NCI-H748 treated with DMSO at 0.1 percent for 48 hours (cell line): ENCODE measurements around the gene REST.

Experiments
- DNase-seq: peaks from one replicate; lab custom pipeline; 2025; lab: John Stamatoyannopoulos, UW

The REST gene

GRCh38 chr4:56976283-56976836 lies 68.7 kb downstream of the REST start:
- DNase-seq = no peak

- no peak for DNase-seq
Observed at GRCh38 chr4:56976837-56977320, 69.2 kb downstream of the REST start.

- peak; percentile 87 for DNase-seq
Observed at GRCh38 chr4:56977321-56978012, 69.8 kb downstream of the REST start, which contains the start of gene NOA1. TSS of gene NOA1 (minus strand) at chr4:56977606. CDS start at chr4:56977585, 21 bp downstream.

- peak; percentile 69 for DNase-seq
Observed at GRCh38 chr4:56978750-56979303, 71.1 kb downstream of the REST start, which contains the start of gene POLR2B. TSS of gene POLR2B (plus strand) at chr4:56978896. CDS start at chr4:56978986, 90 bp downstream.

- no peak for DNase-seq
Observed at GRCh38 chr4:56979421-56980072, 71.8 kb downstream of the REST start.

- no peak for DNase-seq
Observed at GRCh38 chr4:56981795-56982201, 74.1 kb downstream of the REST start.

GRCh38 chr4:56986192-56986591 lies 78.5 kb downstream of the REST start:
- no peak for DNase-seq

- no peak for DNase-seq
Observed at GRCh38 chr4:56986952-56987351, 79.3 kb downstream of the REST start.

GRCh38 chr4:56990109-56990905 lies 82.6 kb downstream of the REST start:
- no peak for DNase-seq

- DNase-seq = no peak
Observed at GRCh38 chr4:56995525-56995924, 87.8 kb downstream of the REST start.

GRCh38 chr4:56999751-57000150 lies 92.1 kb downstream of the REST start:
- DNase-seq = no peak

- DNase-seq = no peak
Observed at GRCh38 chr4:57013543-57014120, 105.9 kb downstream of the REST start.
